ENCODE results near the gene ARHGAP23.
"Not testable (repeated sequence)": the region's sequence is repeated elsewhere in the genome, so short reads cannot be mapped to it uniquely, and the experiment has no call there.

The ARHGAP23 gene

GRCh38 chr17:38485681-38486298 is 57.5 kb downstream of the ARHGAP23 start:
- peak in 2 of 3 experiments; percentile 11 to 26 for DNase-seq (ENCODE audit: low read depth in 3 of 3)

- DNase-seq (ENCODE audit: low read depth in 3 of 3), result not testable (repeated sequence)
Measured at GRCh38 chr17:38489774-38490173, 61.5 kb downstream of the ARHGAP23 start.

GRCh38 chr17:38491346-38492066 is 63.2 kb downstream of the ARHGAP23 start:
- DNase-seq (ENCODE audit: low read depth in 3 of 3), result not testable (repeated sequence)

GRCh38 chr17:38492067-38493040 is 64.1 kb downstream of the ARHGAP23 start:
- DNase-seq (ENCODE audit: low read depth in 3 of 3), result peak; percentile 86 to 95 (median 88)

GRCh38 chr17:38494152-38494551 is 65.9 kb downstream of the ARHGAP23 start:
- not testable (repeated sequence) for DNase-seq (ENCODE audit: low read depth in 3 of 3)

GRCh38 chr17:38497656-38498055 is 69.4 kb downstream of the ARHGAP23 start:
- DNase-seq (ENCODE audit: low read depth in 3 of 3), result not testable (repeated sequence)

GRCh38 chr17:38498353-38498752 is 70.1 kb downstream of the ARHGAP23 start:
- DNase-seq (ENCODE audit: low read depth in 3 of 3), result no peak

- not testable (repeated sequence) for DNase-seq (ENCODE audit: low read depth in 3 of 3)
Measured at GRCh38 chr17:38499230-38499629, 71.0 kb downstream of the ARHGAP23 start.

GRCh38 chr17:38501718-38502117 is 73.5 kb downstream of the ARHGAP23 start:
- not testable (repeated sequence) for DNase-seq (ENCODE audit: low read depth in 3 of 3)

- DNase-seq (ENCODE audit: low read depth in 3 of 3), result not testable (repeated sequence)
Measured at GRCh38 chr17:38503286-38503913, 75.1 kb downstream of the ARHGAP23 start.

GRCh38 chr17:38504216-38504615 is 76.0 kb downstream of the ARHGAP23 start:
- DNase-seq (ENCODE audit: low read depth in 3 of 3), result no peak

GRCh38 chr17:38507436-38507835 is 79.2 kb downstream of the ARHGAP23 start:
- no peak for DNase-seq (ENCODE audit: low read depth in 3 of 3)

GRCh38 chr17:38507921-38508569 is 79.8 kb downstream of the ARHGAP23 start:
- DNase-seq (ENCODE audit: low read depth in 3 of 3), result no peak

GRCh38 chr17:38508570-38508950 is 80.3 kb downstream of the ARHGAP23 start:
- no peak for DNase-seq (ENCODE audit: low read depth in 3 of 3)

- DNase-seq (ENCODE audit: low read depth in 3 of 3), result peak; percentile 52 to 81 (median 52)
Measured at GRCh38 chr17:38508954-38509771, 80.9 kb downstream of the ARHGAP23 start.

- no peak for DNase-seq (ENCODE audit: low read depth in 3 of 3)
Measured at GRCh38 chr17:38509772-38510420, 81.6 kb downstream of the ARHGAP23 start.

- DNase-seq (ENCODE audit: low read depth in 3 of 3), result no peak
Measured at GRCh38 chr17:38510421-38511149, 82.3 kb downstream of the ARHGAP23 start.

GRCh38 chr17:38511150-38512108 is 83.2 kb downstream of the ARHGAP23 start:
- DNase-seq (ENCODE audit: low read depth in 3 of 3), result no peak
